Glomerular endothelial cell (primary cell): Measurements from ENCODE around the gene IMPDH2. TPM values are rescaled to one million over a fixed set of nuclear protein-coding genes. Genes with fewer than 3 reads are reported as not detected.
"Not testable (repeated sequence)": the region's sequence is repeated elsewhere in the genome, so short reads cannot be mapped to it uniquely, and the experiment has no call there.

Experiments used
- DNase-seq: peaks from one replicate; pipeline ENCODE4 v3.0.0-alpha.2; 2011; ENCODE audit warnings: low read depth, low spot score; ENCODE audit errors: extremely low read depth
- total RNA-seq: library from RNA; depleted of rRNA; stranded (reverse); fragments of >200 nt; gene quantifications from 2 replicates; pipeline ENCODE4 v1.2.3, GENCODE V29; 2015

IMPDH2 gene
- total RNA-seq, 1 donor from 2014 or later = 123 TPM

DNA sequence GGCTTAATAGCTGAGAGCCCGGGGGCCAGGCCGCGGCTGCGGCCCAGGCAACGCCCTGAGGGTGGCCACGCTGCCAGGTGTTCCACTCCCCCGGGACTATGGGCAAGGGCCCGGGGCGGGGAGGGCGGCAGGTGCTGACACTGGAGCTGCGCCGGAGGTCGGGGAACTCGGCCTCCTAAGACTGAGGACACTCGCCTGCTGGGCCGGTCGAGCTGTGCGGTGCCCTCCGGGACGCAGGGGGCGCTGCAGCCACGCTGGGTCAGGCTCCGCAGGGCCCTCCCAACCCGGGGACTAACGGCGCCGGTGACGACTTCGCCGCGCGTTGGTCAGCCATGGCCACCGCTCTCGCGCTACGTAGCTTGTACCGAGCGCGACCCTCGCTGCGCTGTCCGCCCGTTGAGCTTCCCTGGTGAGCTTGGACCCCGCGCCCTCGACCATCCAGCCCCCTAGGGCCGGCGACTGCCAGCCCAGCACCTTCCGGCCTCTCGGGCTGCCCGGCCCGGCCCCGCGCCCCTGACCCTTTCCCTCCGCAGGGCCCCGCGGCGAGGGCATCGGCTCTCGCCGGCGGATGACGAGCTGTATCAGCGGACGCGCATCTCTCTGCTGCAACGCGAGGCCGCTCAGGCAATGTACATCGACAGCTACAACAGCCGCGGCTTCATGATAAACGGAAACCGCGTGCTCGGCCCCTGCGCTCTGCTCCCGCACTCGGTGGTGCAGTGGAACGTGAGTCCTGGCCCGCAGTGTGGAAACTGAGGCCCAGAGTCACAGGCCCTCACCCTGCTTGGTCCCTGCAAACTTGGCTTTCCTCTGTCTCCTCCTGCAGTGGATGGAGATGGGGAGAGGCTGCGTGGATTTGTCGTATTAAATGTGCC is 7.1 kb downstream of the IMPDH2 start, which contains the start of gene NDUFAF3:
Gene NDUFAF3, plus strand, starts transcription at position 309 of the 875 bp plus-strand sequence. Its CDS starts 24 bp downstream, at position 333.
- DNase-seq = peak; percentile 42

DNA sequence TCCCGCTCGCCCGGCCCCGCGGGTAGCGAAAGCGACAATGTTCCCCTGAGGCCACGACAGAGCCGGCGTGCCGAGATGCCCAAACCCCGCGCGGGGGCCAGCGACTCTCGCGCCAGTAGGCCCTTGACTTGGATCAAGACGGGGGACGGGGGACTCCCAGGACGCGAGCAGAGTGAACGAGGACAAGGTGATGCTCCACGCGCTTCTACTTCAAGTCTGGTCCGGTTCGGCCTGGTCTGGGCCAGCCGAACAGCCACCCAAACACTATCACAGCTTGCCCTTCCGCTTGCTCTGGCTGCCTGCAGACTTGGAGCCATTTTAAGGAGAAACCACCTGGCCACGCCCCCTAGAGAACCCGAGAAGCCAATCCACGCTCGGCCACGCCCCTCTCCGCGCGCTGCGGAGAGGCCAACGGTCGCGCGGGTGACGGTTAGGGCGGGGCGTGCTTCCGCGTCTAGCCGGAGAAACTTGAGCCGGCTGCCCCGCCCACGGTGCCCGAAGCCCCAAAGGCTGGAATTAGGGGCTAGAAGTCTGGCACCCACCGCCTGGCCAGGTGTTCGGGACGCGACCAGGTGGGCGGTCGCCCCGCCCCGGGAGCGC is 7.9 kb downstream of the IMPDH2 start:
- DNase-seq = peak; percentile 83

GRCh38 chr3:49020330-49021212 is 8.6 kb downstream of the IMPDH2 start:
- DNase-seq = no peak

- no peak for DNase-seq
Measured at GRCh38 chr3:49019941-49020329, 9.3 kb downstream of the IMPDH2 start.

- no peak for DNase-seq
Measured at GRCh38 chr3:49018707-49019006, 10.5 kb downstream of the IMPDH2 start.

DNA sequence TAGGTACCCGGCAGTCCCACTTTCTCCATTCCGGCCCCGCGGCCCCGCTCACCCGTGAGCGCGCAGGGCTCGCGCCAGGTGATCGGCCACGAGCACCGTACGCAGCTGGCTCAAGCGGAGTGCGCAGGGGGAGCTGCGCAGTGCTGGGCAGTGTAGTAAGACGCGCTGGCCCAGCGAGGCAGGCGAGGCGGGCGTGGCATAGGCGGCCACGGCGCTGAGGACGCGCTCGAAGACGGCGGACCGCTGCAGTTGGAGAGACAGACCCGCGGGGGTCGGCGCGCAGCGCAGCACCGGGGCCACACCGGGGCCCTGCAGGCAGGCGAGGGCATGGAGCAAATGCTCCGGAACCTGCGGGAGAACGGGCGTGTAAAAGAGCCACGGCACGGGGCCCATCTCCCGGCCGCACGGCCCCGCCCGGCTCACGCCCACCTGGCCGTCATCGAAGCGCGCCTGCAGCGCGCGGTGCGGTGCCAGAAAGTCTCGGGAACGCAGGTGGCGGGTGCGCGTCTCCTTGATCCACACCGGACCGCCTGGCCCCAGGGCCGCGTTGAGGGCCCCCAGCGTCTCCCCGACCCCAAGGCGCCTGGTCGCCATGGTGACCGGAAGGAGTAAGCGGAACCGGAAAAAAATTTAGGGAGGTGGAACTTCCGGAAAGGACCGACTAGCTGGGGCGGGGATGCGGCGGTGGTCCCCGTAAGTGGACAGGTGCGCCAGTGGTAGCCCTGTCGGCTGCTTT is 11.1 kb downstream of the IMPDH2 start, which contains the start of gene DALRD3:
Gene DALRD3, minus strand, starts transcription at position 610 of the 736 bp plus-strand sequence. Its CDS starts 16 bp downstream, at position 594.
- no peak for DNase-seq

DNA sequence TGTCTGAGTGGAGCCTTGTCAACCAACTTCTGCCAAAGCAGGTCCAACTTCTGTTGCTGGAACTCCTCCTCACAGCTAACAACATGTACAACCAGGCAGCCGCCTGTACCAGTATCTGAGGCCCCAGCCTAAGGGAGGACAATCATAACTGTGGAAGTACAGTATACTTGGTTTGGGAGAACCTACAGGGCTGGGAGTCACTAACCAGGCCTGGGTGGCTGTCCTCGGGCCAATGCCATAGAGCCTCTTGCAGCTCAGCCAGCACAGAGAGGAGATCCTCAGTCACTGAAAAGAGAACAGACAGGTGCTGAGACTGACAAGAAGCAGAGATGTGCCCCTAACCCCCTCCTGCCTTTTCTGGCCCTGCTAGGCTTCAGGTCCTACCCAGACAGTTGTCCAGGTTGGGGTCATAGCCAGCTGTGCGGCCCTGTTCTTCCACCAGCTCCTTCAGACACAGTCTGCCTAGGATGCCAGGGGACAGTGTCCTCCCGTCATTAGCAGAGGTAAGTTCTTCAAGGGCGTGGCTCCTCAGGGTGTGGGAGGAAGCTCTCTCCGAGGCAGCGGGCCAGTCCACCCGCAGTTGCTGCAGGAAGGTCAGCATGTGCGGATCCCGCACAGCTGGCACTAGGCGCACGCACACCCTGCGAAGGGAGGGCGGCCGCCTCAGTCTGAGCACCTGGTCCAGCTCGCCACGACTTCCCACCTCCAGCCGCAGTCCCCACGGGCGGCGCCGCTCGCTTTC is 11.8 kb downstream of the IMPDH2 start:
- no peak for DNase-seq

DNA sequence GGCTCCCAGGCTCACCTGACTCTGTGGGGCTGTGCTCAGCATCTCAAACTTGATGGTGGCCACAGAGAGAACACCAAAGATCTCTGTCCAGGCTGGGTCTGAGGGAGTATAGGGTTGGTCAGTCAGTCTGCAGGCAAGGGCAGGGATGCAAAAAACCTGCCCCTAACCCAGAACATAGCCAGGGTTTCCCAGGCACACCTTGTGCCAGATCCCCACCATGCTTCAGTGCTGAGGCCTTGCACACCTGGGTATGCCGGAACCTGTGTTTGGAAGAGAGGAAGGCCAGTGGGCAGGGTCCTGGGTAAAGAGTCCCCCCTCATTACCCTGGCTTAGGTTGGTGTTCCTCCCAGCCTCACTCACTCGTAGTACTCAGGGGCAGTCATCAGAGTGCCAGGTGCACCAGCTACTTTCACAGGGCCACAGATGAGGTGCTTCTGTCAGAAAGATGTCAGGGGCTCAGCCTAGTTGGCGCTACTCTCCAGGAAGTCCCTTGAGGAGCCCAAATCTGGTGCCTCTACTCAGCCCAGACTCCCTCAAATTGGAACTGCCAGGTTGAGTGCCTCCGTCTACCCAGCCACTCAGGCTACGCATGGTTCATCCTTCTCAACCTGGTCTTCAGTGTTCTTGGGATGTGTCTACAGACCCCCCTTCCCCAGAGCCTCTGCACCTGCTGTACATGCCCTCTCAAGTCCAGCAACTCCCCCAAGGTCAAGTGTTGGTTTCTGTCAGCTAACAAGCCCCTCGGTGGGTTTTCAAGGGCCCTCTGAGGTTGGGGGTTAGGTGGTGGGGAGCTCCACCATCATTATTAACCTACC is 12.6 kb downstream of the IMPDH2 start:
- no peak for DNase-seq

- DNase-seq = no peak
Measured at GRCh38 chr3:49015765-49016164, 13.4 kb downstream of the IMPDH2 start.

DNA sequence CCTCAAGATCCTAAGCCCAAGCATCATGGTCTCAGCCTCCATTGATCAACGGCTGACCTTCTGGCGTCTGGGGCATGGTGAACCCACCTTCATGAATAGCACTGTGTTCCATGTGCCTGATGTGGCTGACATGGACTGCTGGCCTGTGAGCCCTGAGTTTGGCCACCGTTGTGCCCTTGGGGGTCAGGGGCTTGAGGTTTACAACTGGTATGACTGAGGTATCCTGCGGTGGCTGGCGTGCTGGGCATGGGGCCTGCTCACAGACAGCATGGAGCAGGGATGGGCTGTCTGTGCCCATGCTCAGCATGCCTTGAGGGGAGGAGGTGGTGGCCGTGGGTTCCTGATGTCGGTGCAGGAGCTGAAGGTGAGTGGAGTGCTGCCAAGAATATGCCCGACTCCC is 14.1 kb downstream of the IMPDH2 start:
- no peak for DNase-seq

DNA sequence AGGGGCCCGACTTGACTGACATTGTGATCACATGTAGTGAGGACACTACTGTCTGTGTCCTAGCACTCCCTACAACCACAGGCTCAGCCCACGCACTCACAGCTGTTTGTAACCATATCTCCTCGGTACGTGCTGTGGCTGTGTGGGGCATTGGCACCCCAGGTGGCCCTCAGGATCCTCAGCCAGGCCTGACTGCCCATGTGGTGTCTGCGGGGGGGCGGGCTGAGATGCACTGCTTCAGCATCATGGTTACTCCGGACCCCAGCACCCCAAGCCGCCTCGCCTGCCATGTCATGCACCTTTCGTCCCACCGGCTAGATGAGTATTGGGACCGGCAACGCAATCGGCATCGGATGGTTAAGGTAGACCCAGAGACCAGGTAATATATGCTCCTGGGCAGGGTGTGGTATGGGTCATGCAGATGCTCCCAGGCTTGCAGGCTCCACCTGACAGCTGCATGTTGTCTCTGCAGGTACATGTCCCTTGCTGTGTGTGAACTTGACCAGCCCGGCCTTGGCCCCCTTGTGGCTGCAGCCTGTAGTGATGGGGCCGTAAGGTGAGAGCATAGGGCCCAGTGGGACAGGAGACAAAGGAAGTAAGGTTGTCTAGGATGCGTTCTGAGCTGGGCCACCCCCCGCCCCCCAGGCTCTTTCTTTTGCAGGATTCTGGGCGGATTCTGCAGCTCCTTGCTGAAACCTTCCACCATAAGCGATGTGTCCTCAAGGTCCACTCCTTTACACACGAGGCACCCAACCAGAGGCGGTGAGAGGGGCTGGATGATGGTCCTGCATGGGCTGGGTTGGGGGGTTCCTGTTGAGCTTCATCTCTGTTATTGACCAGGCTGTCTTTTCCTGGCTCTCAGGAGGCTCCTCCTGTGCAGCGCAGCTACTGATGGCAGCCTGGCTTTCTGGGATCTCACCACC is 15.2 kb downstream of the IMPDH2 start:
- no peak for DNase-seq

DNA sequence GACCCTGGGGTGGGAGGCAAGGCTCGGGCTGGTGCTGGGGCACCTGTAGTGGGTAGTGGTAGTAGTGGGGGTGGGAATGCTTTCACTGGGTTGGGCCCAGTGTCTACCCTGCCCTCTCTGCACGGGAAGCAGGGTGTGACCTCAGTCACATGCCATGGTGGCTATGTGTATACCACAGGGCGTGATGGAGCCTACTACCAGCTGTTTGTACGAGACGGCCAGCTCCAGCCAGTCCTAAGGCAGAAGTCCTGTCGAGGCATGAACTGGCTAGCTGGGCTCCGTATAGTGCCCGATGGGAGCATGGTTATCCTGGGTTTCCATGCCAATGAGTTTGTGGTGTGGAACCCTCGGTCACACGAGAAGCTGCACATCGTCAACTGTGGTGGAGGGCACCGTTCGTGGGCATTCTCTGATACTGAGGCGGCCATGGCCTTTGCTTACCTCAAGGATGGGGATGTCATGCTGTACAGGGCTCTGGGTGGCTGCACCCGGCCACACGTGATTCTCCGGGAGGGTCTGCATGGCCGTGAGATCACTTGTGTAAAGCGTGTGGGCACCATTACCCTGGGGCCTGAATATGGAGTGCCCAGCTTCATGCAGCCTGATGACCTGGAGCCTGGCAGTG is 16.0 kb downstream of the IMPDH2 start:
- no peak for DNase-seq

- DNase-seq = no peak
Measured at GRCh38 chr3:49012441-49013017, 16.7 kb downstream of the IMPDH2 start.

DNA sequence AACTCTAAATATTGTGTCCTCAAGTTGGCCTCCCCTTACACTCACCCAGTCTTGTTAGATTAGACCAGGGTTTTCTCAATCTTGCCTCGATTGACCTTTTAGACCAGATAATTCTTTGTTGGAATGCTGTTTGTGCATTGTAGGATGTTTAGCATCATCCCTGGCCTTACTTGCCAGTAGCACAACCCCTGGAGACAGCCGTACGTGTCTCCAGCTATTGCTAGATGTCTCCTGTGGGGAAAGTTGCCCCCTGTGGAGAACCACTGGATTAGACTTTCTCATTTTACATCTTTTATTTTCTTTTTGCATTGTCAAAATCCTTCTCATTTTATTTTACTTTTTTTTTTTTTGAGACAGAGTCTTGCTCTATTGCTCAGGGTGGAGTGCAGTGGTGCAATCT is 19.8 kb downstream of the IMPDH2 start:
- no peak for DNase-seq

- DNase-seq = not testable (repeated sequence)
Measured at GRCh38 chr3:49008627-49009026, 20.6 kb downstream of the IMPDH2 start.

GRCh38 chr3:49007771-49008528 is 21.2 kb downstream of the IMPDH2 start:
- no peak for DNase-seq
